HG02938 (cell line): ENCODE results near the gene TRIM32.

Source experiments
- ATAC-seq: cut with Tn5 transposase; IDR thresholded peaks from one replicate; pipeline ENCODE4 v1.9.1; 2021; ENCODE audit warnings: mild to moderate bottlenecking, moderate library complexity; ENCODE audit not compliant: unreplicated experiment

TRIM32 gene

GRCh38 chr9:116687074-116687753 is at the start of gene TRIM32:
Gene TRIM32 (plus strand): TSS chr9:116687305. CDS start chr9:116697743, 10,438 bp downstream.
- peak; percentile 98 for ATAC-seq

GRCh38 chr9:116639251-116639741 is 47.8 kb upstream of the TRIM32 start:
- no peak for ATAC-seq

GRCh38 chr9:116641292-116642059 is 45.6 kb upstream of the TRIM32 start:
- ATAC-seq = no peak

- ATAC-seq = no peak
Measured at GRCh38 chr9:116643691-116644090, 43.4 kb upstream of the TRIM32 start.

- ATAC-seq = no peak
Measured at GRCh38 chr9:116644091-116644688, 42.9 kb upstream of the TRIM32 start.

GRCh38 chr9:116646661-116647514 is 40.2 kb upstream of the TRIM32 start:
- no peak for ATAC-seq

GRCh38 chr9:116647515-116647809 is 39.6 kb upstream of the TRIM32 start:
- ATAC-seq = no peak

- ATAC-seq = no peak
Measured at GRCh38 chr9:116653348-116654058, 33.6 kb upstream of the TRIM32 start.

GRCh38 chr9:116654059-116654355 is 33.1 kb upstream of the TRIM32 start:
- ATAC-seq = no peak

- ATAC-seq = no peak
Measured at GRCh38 chr9:116656501-116656971, 30.6 kb upstream of the TRIM32 start.

- ATAC-seq = no peak
Measured at GRCh38 chr9:116656977-116657376, 30.1 kb upstream of the TRIM32 start.

GRCh38 chr9:116658265-116658664 is 28.8 kb upstream of the TRIM32 start:
- ATAC-seq = no peak

GRCh38 chr9:116661037-116661954 is 25.8 kb upstream of the TRIM32 start:
- ATAC-seq = peak; percentile 85

GRCh38 chr9:116662646-116663310 is 24.3 kb upstream of the TRIM32 start:
- no peak for ATAC-seq

- ATAC-seq = no peak
Measured at GRCh38 chr9:116663581-116663980, 23.5 kb upstream of the TRIM32 start.

GRCh38 chr9:116668970-116669695 is 18.0 kb upstream of the TRIM32 start:
- no peak for ATAC-seq

GRCh38 chr9:116671605-116672004 is 15.5 kb upstream of the TRIM32 start:
- ATAC-seq = peak; percentile 58

GRCh38 chr9:116673375-116673774 is 13.7 kb upstream of the TRIM32 start:
- ATAC-seq = no peak
